IMR-90 (cell line): ENCODE measurements around the gene RNF144A. TPM values are rescaled to one million over a fixed set of nuclear protein-coding genes. Genes with fewer than 3 reads are reported as not detected.

Experiments
- ATAC-seq: fragments of 200-7000 bp; cut with Tn5 transposase; 2 replicates; pipeline ENCODE4 v1.9.1; 2020; ENCODE audit warnings: low read depth, mild to moderate bottlenecking, moderate library complexity
- BruUV-seq: library from RNA; stranded (reverse); fragments of 400-500 nt; replicated peaks from 2 replicates; lab custom pipeline; 2021; lab: Mats Ljungman, UMichigan
- CTCF ChIA-PET: fragments of 300-600 bp; formaldehyde crosslinking; extraction: SDS; loops from one replicate; lab custom pipeline; 2021; ENCODE audit warnings: antibody characterized with exemption; lab: Yijun Ruan, JAX
- POLR2A ChIA-PET: fragments of 300-600 bp; sonication (Branson Sonifier 250); formaldehyde crosslinking; loops from one replicate; lab custom pipeline; 2022; ENCODE audit warnings: antibody characterized with exemption; ENCODE audit not compliant: unreplicated experiment; lab: Charles Lee
- DNase-seq: peaks from one replicate; pipeline ENCODE4 v3.0.0; 2013
- H2AFZ ChIP-seq: replicated peaks from 2 replicates; pipeline ENCODE3; 2013; ENCODE audit warnings: low read length, mild to moderate bottlenecking; ENCODE audit not compliant: poor library complexity
- H2AK5ac ChIP-seq: 2 replicates; pipeline ENCODE4 v1.6.1; 2013; ENCODE audit warnings: low read depth, low read length, inconsistent platforms
- H2AK9ac ChIP-seq: replicated peaks from 2 replicates; pipeline ENCODE3; 2013; ENCODE audit warnings: mild to moderate bottlenecking, low read depth, low read length, moderate library complexity; ENCODE audit not compliant: poor library complexity
- H2BK120ac ChIP-seq: 2 replicates; pipeline ENCODE4 v1.6.1; 2013; ENCODE audit warnings: low read depth, low read length, inconsistent platforms
- H2BK15ac ChIP-seq: 3 replicates; pipeline ENCODE4 v1.6.1; 2013; ENCODE audit warnings: low read depth, low read length, inconsistent platforms
- H2BK20ac ChIP-seq: 2 replicates; pipeline ENCODE4 v1.6.1; 2013; ENCODE audit warnings: low read depth, mild to moderate bottlenecking, inconsistent platforms, low read length, moderate library complexity
- H2BK5ac ChIP-seq: 2 replicates; pipeline ENCODE4 v1.6.1; 2013; ENCODE audit warnings: mild to moderate bottlenecking, low read depth, low read length, inconsistent platforms; ENCODE audit not compliant: poor library complexity, severe bottlenecking
- H3K14ac ChIP-seq: replicated peaks from 2 replicates; pipeline ENCODE4 v1.6.1; 2013; ENCODE audit warnings: low read depth, low read length, inconsistent platforms
- H3K18ac ChIP-seq: 2 replicates; pipeline ENCODE4 v1.6.1; 2013; ENCODE audit warnings: low read depth, low read length, control low read depth
- H3K23ac ChIP-seq: 2 replicates; pipeline ENCODE4 v1.6.1; 2013; ENCODE audit warnings: low read depth, low read length, inconsistent platforms
- H3K27ac ChIP-seq: 2 replicates; pipeline ENCODE4 v1.5.1; 2013; ENCODE audit warnings: mild to moderate bottlenecking, control low read depth, low read length; ENCODE audit not compliant: insufficient read depth
- H3K27me3 ChIP-seq: 2 replicates; pipeline ENCODE4 v1.6.1; 2013; ENCODE audit warnings: low read length; ENCODE audit not compliant: control insufficient read depth, insufficient read depth
- H3K36me3 ChIP-seq: 2 replicates; pipeline ENCODE4 v1.6.1; 2013; ENCODE audit warnings: low read length, mixed read lengths; ENCODE audit not compliant: control insufficient read depth, insufficient read depth
- H3K4ac ChIP-seq: 2 replicates; pipeline ENCODE4 v1.6.1; 2013; ENCODE audit warnings: low read depth, low read length, inconsistent platforms
- H3K4me1 ChIP-seq: 2 replicates; pipeline ENCODE4 v1.6.1; 2013; ENCODE audit warnings: low read length, mixed read lengths; ENCODE audit not compliant: control insufficient read depth, insufficient read depth
- H3K4me2 ChIP-seq: 2 replicates; pipeline ENCODE4 v1.6.1; 2013; ENCODE audit warnings: low read depth, mild to moderate bottlenecking, control low read depth, low read length, moderate library complexity
- H3K4me3 ChIP-seq: 2 replicates; pipeline ENCODE4 v1.5.1; 2013; ENCODE audit warnings: low read depth, mild to moderate bottlenecking, control low read depth, low read length, moderate library complexity; ENCODE audit not compliant: insufficient read depth
- H3K56ac ChIP-seq: 2 replicates; pipeline ENCODE4 v1.6.1; 2013; ENCODE audit warnings: low read length, inconsistent platforms; ENCODE audit not compliant: insufficient read depth; ENCODE audit errors: extremely low read depth
- H3K79me1 ChIP-seq, 2 experiments: 2 replicates each; pipeline ENCODE4 v1.6.1; 2013; ENCODE audit warnings: low read length in 2 of 2, inconsistent platforms in 1 of 2, low read depth in 1 of 2
- H3K9ac ChIP-seq: 2 replicates; pipeline ENCODE4 v1.6.1; 2013; ENCODE audit warnings: low read depth, low read length, control low read depth
- H3K9me1 ChIP-seq: 2 replicates; pipeline ENCODE4 v1.6.1; 2013; ENCODE audit warnings: low read length, inconsistent platforms; ENCODE audit not compliant: insufficient read depth
- H3K9me3 ChIP-seq: 2 replicates; pipeline ENCODE4 v1.6.1; 2013; ENCODE audit warnings: low read length; ENCODE audit not compliant: control insufficient read depth, insufficient read depth
- H4K20me1 ChIP-seq: 2 replicates; pipeline ENCODE4 v1.6.1; 2013; ENCODE audit warnings: low read length, inconsistent platforms; ENCODE audit not compliant: insufficient read depth
- H4K5ac ChIP-seq: 2 replicates; pipeline ENCODE4 v1.6.1; 2013; ENCODE audit warnings: mild to moderate bottlenecking, low read depth, low read length, control low read depth
- H4K8ac ChIP-seq, 2 experiments: 2 replicates each; pipeline ENCODE4 v1.6.1; 2013; ENCODE audit warnings: low read depth in 2 of 2, low read length in 2 of 2, control low read depth in 1 of 2, inconsistent platforms in 1 of 2
- H4K91ac ChIP-seq: 2 replicates; pipeline ENCODE4 v1.6.1; 2013; ENCODE audit warnings: low read depth, low read length, inconsistent platforms; ENCODE audit not compliant: insufficient read depth
- CEBPB ChIP-seq: IDR thresholded peaks from 2 replicates; pipeline ENCODE4 v1.6.1; 2012; ENCODE audit warnings: low read depth, low read length, improper control_type of control experiment
- CHD1 ChIP-seq: IDR thresholded peaks from 2 replicates; pipeline ENCODE4 v1.6.1; 2012; ENCODE audit warnings: low read depth, low read length, improper control_type of control experiment
- FOS ChIP-seq: fragments of 150-350 bp; IDR thresholded peaks from 2 replicates; pipeline ENCODE4 v1.6.1; 2016; ENCODE audit warnings: low read depth, low read length
- MAFK ChIP-seq: IDR thresholded peaks from 2 replicates; pipeline ENCODE4 v1.6.1; 2012; ENCODE audit warnings: low read depth, low read length, improper control_type of control experiment
- MAZ ChIP-seq: IDR thresholded peaks from 2 replicates; pipeline ENCODE4 v1.6.1; 2012; ENCODE audit warnings: low read depth, mild to moderate bottlenecking, low read length, improper control_type of control experiment, moderate library complexity, borderline replicate concordance
- MXI1 ChIP-seq: IDR thresholded peaks from 2 replicates; pipeline ENCODE4 v1.6.1; 2012; ENCODE audit warnings: low read depth, mild to moderate bottlenecking, low read length, moderate library complexity, borderline replicate concordance
- POLR2A ChIP-seq: IDR thresholded peaks from 2 replicates; pipeline ENCODE4 v1.6.1; 2012; ENCODE audit warnings: mild to moderate bottlenecking, low read depth, low read length
- RAD21 ChIP-seq: IDR thresholded peaks from 2 replicates; pipeline ENCODE4 v1.6.1; 2012; ENCODE audit warnings: low read length, improper control_type of control experiment
- RCOR1 ChIP-seq: IDR thresholded peaks from 2 replicates; pipeline ENCODE4 v1.6.1; 2012; ENCODE audit warnings: mild to moderate bottlenecking, low read length, improper control_type of control experiment; ENCODE audit not compliant: insufficient replicate concordance
- RFX5 ChIP-seq: IDR thresholded peaks from 2 replicates; pipeline ENCODE4 v1.8.0; 2012; ENCODE audit warnings: low read depth, mild to moderate bottlenecking, low read length, moderate library complexity
- SMC3 ChIP-seq: fragments of 150-350 bp; IDR thresholded peaks from 2 replicates; pipeline ENCODE4 v1.6.1; 2016; ENCODE audit warnings: low read depth, mild to moderate bottlenecking, antibody characterized with exemption, low read length, moderate library complexity
- WGBS, 2 experiments: methylation state at CpG; one replicate each; pipeline versions ENCODE4 v1.1.5 to v1.1.7; 2013; ENCODE audit warnings: missing lambda C conversion rate in 2 of 2; ENCODE audit not compliant: insufficient read length in 1 of 2; ENCODE audit errors: extremely low coverage in 2 of 2; 5-methylcytosine and 5-hydroxymethylcytosine counted together
- dilution Hi-C: fragments of 300-500 bp; cut with HindIII; formaldehyde crosslinking; loops from one replicate; pipeline ENCODE4 v1.14.3; 2018; ENCODE audit warnings: low sequenced_read_pairs; ENCODE audit not compliant: unreplicated experiment
- in situ Hi-C: fragments of 300-500 bp; cut with MboI; formaldehyde crosslinking; loops from 3 replicates; pipeline ENCODE4 v1.14.3; 2019; ENCODE audit warnings: low sequenced_read_pairs, inconsistent platforms, mixed read lengths
- intact Hi-C: fragments of 100-400 bp; cut with micrococcal nuclease; formaldehyde crosslinking; loops from 2 replicates; pipeline ENCODE4 v1.10.0; 2022
- polyA plus RNA-seq, 3 experiments: library from polyadenylated mRNA; depleted of rRNA; stranded (reverse); fragments of >200 nt; gene quantifications; 2 replicates each; pipeline ENCODE4 v1.2.3, GENCODE V29; 2012; ENCODE audit warnings: low replicate concordance in 1 of 3
- total RNA-seq: library from RNA; depleted of rRNA; stranded (reverse); fragments of >200 nt; gene quantifications from 2 replicates; pipeline ENCODE4 v1.2.3, GENCODE V29; 2012
- TF ChIP-seq, protein P1 (sequence below): conservative IDR thresholded peaks from 2 replicates; pipeline ENCODE4 v1.5.1; 2012; ENCODE audit warnings: mild to moderate bottlenecking, low read depth, low read length, improper control_type of control experiment
- TF ChIP-seq, protein P2 (sequence below): fragments of 150-350 bp; IDR thresholded peaks from 2 replicates; pipeline ENCODE4 v1.6.1; 2016; ENCODE audit warnings: low read depth, mild to moderate bottlenecking, low read length, moderate library complexity, borderline replicate concordance

Gene RNF144A
- total and polyA plus RNA-seq, 2 of the 4 experiments (the other 2 are of a cell fraction) = 0.18 to 0.26 TPM

DNA sequence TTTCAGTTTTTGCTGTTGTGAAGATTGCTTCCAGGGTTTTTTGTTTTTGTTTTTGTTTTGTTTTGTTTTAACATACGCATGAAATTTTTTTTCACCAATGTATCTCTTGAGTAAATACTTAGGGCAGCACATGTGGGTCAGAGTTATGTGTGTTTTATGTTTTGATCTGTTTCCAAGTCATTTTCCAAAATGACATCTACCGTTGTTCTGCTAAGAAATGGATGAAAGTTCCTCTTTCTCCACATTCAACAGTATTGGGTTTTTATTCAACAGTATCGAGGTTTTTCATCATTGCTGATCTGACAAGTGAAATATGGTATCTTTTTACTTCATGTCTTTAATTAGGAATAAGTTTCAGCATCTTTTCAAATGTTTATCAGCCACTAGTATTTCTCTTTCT is 16.7 kb downstream of the RNF144A start:
- CTCF ChIA-PET = interaction anchor here (1.1 kb wide), 1 partner anchor 18 kb away, joined by 3 read pairs; no protein-coding TSS in a partner anchor
- POLR2A ChIA-PET = no interaction called here
- H2BK5ac ChIP-seq = no peak overlapping the region
- dilution Hi-C loops (no loop called here), in situ Hi-C loops (no loop called here), intact Hi-C loops (no loop called here)
- H2BK120ac ChIP-seq = no peak overlapping the region
- no peak overlapping the region for H2AK9ac ChIP-seq
- TF ChIP-seq, protein P1, sequence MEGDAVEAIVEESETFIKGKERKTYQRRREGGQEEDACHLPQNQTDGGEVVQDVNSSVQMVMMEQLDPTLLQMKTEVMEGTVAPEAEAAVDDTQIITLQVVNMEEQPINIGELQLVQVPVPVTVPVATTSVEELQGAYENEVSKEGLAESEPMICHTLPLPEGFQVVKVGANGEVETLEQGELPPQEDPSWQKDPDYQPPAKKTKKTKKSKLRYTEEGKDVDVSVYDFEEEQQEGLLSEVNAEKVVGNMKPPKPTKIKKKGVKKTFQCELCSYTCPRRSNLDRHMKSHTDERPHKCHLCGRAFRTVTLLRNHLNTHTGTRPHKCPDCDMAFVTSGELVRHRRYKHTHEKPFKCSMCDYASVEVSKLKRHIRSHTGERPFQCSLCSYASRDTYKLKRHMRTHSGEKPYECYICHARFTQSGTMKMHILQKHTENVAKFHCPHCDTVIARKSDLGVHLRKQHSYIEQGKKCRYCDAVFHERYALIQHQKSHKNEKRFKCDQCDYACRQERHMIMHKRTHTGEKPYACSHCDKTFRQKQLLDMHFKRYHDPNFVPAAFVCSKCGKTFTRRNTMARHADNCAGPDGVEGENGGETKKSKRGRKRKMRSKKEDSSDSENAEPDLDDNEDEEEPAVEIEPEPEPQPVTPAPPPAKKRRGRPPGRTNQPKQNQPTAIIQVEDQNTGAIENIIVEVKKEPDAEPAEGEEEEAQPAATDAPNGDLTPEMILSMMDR = no peak
- TF ChIP-seq MAFK (no peak), CEBPB (no peak), MXI1 (no peak), MAZ (no peak), FOS (no peak), SMC3 (no peak), RCOR1 (no peak), CHD1 (no peak), RFX5 (no peak), RAD21 (no peak), POLR2A (no peak)
- TF ChIP-seq, protein P2, sequence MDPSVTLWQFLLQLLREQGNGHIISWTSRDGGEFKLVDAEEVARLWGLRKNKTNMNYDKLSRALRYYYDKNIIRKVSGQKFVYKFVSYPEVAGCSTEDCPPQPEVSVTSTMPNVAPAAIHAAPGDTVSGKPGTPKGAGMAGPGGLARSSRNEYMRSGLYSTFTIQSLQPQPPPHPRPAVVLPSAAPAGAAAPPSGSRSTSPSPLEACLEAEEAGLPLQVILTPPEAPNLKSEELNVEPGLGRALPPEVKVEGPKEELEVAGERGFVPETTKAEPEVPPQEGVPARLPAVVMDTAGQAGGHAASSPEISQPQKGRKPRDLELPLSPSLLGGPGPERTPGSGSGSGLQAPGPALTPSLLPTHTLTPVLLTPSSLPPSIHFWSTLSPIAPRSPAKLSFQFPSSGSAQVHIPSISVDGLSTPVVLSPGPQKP = no peak
- no peak for DNase-seq
- no peaks in the 10 kb centered on the region for H3K9me3 ChIP-seq
- no peaks in the 10 kb centered on the region; the same call in 1 of the 2 replicates for H3K27me3 ChIP-seq
- H3K56ac ChIP-seq = no peak overlapping the region
- H3K4ac ChIP-seq = no peak overlapping the region
- WGBS, 2 experiments = no CpG with 5 or more reads among the region's 3 CpGs
- H3K79me1 ChIP-seq = no peaks in the 10 kb centered on the region
- no peaks in the 10 kb centered on the region for H4K20me1 ChIP-seq
- H3K14ac ChIP-seq = no peak overlapping the region
- H3K36me3 ChIP-seq = no peaks in the 10 kb centered on the region
- H4K5ac ChIP-seq = no peak overlapping the region
- H3K9ac ChIP-seq = no peak overlapping the region
- H4K91ac ChIP-seq = no peak overlapping the region
- no peak overlapping the region for H4K8ac ChIP-seq
- BruUV-seq = no TSS peak
- no peaks in the 10 kb centered on the region for H3K9me1 ChIP-seq
- no peak overlapping the region for H3K4me2 ChIP-seq
- H3K23ac ChIP-seq = no peak overlapping the region
- H3K4me1 ChIP-seq = no peaks in the 10 kb centered on the region
- H2BK20ac ChIP-seq = no peak overlapping the region
- no peak overlapping the region for H3K27ac ChIP-seq
- H3K18ac ChIP-seq = no peak overlapping the region
- no peak overlapping the region for H3K4me3 ChIP-seq
- H2BK15ac ChIP-seq = no peak overlapping the region
- H2AK5ac ChIP-seq = no peak overlapping the region
- H2AFZ ChIP-seq = no peak overlapping the region
- no peak for ATAC-seq
